ENCODE data around the gene CAMK4.
A peak's percentile ranks its signal among the peaks of the same experiment; 100 is the strongest.

The CAMK4 gene

DNA sequence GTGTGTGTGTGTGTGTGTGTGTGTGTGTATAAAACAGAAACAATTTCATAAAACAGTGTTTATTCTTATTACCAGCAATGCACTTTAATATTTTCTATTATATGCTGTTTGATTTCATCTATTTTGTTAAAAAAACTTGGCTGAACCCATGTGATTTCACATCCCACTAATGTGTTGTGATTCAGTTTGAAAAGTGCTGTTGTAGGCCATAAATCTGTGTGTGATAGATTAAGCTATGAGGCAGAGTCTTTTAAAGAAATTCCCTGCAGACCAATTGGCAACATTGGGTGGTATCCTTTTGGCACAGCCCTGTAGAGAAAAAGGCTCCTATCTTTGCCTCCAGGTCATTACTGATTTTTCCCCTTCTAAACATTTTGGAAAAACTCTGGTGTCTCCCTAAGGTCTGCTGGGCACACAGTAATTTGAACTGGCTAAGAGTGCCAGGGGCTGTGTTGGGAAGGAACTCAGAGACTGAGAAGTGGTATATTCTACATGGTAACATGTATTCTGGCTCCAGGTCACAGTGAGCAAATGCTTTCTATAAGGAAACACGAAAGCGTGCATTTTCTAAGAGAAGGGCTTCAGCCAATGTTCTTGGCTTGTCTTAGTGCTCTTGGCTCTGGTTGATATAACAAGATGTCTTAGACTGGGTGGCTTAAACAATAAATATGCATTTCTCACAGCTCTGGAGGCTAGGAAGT is 4.5 kb downstream of the CAMK4 start:
- DNase-seq (ENCODE audit: insufficient read length, low spot score) (no peak), FAIRE-seq (peak; percentile 75)
- TF ChIP-seq POLR2AphosphoS5 (IDR thresholded peaks at IDR 0.05; ENCODE audit: low read depth, low read length) (no peak), POU2F2 (IDR thresholded peaks at IDR 0.05; ENCODE audit: low read depth, low read length) (no peak), SPI1 (IDR thresholded peaks at IDR 0.05; ENCODE audit: low read depth, low read length) (no peak), POLR2A (IDR thresholded peaks at IDR 0.05; ENCODE audit: low read depth, low read length) (no peak), TAF1 (IDR thresholded peaks at IDR 0.05; ENCODE audit: low read depth, low read length) (no peak), PAX5 (IDR thresholded peaks at IDR 0.05; ENCODE audit: insufficient read depth, low read length, severe bottlenecking) (no peak)

- no peak for DNase-seq (ENCODE audit: insufficient read length, low spot score)
- peak; percentile 61 for FAIRE-seq
- TF ChIP-seq SPI1 (IDR thresholded peaks at IDR 0.05; ENCODE audit: low read depth, low read length), result peak; percentile 83
- no peak for TF ChIP-seq TAF1 (IDR thresholded peaks at IDR 0.05; ENCODE audit: low read depth, low read length)
- TF ChIP-seq POLR2A (IDR thresholded peaks at IDR 0.05; ENCODE audit: low read depth, low read length), result no peak
- TF ChIP-seq POU2F2 (IDR thresholded peaks at IDR 0.05; ENCODE audit: low read depth, low read length), result no peak
- no peak for TF ChIP-seq POLR2AphosphoS5 (IDR thresholded peaks at IDR 0.05; ENCODE audit: low read depth, low read length)
- no peak for TF ChIP-seq PAX5 (IDR thresholded peaks at IDR 0.05; ENCODE audit: insufficient read depth, low read length, severe bottlenecking)
These were observed 5.1 kb downstream of the CAMK4 start for GRCh38 chr5:111229221-111229835.

DNA sequence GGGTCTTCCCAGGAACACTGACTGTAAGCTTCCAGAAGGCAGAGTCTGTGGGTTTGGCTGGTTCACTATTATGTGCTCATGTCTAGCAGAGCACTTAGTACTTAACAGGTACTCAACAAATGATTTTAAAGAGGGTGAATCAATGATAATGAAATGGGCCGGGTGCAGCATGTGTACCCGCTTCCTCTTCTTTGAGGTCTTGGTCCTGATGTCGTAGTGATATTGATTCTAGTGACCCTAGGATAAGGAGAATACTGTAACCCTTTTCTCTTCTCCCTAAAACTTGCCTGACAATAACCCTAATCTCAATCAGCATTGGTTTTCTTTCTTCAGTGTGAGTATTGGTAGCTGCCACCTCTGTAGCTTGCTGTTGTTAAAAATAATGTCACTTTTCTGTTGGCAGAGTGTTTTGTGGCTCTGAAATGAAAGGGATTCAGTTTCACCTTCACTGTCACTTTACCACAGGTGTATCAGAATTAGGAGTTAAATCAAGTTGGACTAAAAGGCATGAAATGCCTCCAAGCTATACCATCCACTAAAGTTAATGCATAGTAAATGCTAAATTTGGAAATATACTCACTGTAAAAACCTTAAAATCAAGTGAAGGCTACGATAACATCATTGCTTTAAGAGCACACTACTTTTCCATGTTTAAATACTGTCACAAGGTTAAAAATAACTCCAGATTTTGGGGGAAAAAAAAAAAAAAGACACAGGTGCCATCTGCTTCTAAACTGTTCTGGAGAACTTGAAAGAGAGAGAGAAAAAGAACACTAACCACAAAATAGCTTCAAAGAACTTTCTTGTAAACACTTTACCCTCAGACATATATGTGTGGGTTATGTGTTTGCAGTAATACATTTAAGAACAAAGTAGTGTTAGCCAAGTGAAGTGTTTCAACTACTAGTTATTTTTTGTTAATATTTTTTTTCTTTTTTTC is 6.0 kb downstream of the CAMK4 start:
- DNase-seq (ENCODE audit: insufficient read length, low spot score), result no peak
- peak; percentile 91 for TF ChIP-seq SPI1 (IDR thresholded peaks at IDR 0.05; ENCODE audit: low read depth, low read length)
- no peak for TF ChIP-seq PAX5 (IDR thresholded peaks at IDR 0.05; ENCODE audit: insufficient read depth, low read length, severe bottlenecking)
- no peak for TF ChIP-seq TAF1 (IDR thresholded peaks at IDR 0.05; ENCODE audit: low read depth, low read length)
- peak; percentile 86 for FAIRE-seq

DNA sequence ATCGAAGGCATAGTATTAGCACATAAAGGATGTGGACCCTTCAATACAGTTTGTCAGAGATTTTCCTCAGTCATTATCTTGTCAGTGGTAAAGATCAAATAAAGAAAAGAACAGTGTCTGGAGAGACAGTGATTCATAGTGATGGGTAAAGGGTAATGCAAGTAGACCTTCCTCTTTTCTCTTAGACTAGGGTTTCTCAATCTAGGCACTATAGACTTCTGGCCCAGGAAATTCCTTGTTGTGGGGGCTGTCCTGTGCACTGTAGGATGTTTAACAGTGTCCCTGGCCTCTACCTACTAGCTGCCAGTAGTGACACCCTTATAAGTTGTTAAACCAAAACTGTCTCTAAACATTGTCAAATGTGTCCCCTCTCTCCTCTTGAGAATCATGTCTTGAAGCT is 6.9 kb downstream of the CAMK4 start:
- peak; percentile 81 for FAIRE-seq

DNA sequence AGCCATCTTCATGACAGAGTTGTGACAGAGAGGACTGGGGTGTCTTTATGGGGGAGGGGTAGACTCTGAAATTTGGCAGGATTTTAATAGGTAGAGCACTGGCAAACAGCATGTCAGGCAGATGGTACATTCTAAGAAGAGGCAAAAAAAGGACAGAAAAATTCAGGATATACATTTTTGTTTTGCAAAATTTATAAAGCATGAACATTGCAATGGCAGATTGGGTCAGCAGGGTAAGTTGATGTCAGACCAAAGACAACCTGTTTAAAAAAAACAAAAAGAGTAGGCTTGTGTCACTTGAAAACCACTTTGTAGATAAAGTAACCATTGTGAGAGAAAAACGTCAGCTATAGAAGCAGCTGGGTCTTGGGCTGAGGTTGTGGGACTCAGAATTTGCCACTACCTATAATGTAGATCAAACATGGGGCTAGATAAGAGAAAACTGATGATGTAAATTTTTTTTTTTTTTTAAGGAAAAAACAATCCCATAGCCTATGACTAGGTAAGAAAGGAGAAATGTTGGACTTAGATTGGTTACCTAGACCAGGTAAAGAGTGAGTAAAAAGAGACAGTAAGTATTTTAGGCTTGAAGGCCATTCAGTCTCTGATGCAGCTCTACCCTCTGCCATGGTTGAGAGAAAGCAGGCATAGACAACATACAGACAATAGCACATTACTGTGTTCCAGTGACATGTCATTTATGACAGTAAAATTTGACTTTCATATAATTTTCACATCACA is 8.3 kb downstream of the CAMK4 start:
- no peak for TF ChIP-seq PAX5 (IDR thresholded peaks at IDR 0.05; ENCODE audit: insufficient read depth, low read length, severe bottlenecking)
- no peak for DNase-seq (ENCODE audit: insufficient read length, low spot score)
- FAIRE-seq, result peak; percentile 71

More for the DNA sequence above, 6.9 kb downstream of the CAMK4 start:
- DNase-seq (ENCODE audit: insufficient read length, low spot score), result no peak
- TF ChIP-seq TAF1 (IDR thresholded peaks at IDR 0.05; ENCODE audit: low read depth, low read length), result no peak
- TF ChIP-seq SPI1 (IDR thresholded peaks at IDR 0.05; ENCODE audit: low read depth, low read length), result peak; percentile 39; the same call in 1 of the 2 replicates
- TF ChIP-seq POLR2AphosphoS5 (IDR thresholded peaks at IDR 0.05; ENCODE audit: low read depth, low read length), result no peak
- no peak for TF ChIP-seq POU2F2 (IDR thresholded peaks at IDR 0.05; ENCODE audit: low read depth, low read length)
- TF ChIP-seq POLR2A (IDR thresholded peaks at IDR 0.05; ENCODE audit: low read depth, low read length), result no peak
- TF ChIP-seq PAX5 (IDR thresholded peaks at IDR 0.05; ENCODE audit: insufficient read depth, low read length, severe bottlenecking), result no peak

DNA sequence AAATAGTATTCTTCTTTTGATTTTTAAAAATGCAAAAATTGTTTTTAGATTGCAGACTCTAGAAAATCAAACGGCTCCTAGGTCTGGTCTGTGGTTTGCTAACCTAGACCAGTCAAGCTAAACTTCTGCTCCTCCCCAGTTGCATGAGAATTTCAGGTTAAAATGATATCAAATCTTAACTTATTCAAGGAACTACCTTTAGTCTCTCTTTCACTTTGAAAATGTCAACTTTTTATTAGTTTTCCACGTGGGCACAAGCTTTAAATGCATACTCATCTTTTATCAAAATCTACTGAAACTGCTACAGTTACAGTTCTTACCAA is 8.8 kb downstream of the CAMK4 start:
- no peak for FAIRE-seq
- DNase-seq (ENCODE audit: insufficient read length, low spot score), result no peak
- TF ChIP-seq POLR2A (IDR thresholded peaks at IDR 0.05; ENCODE audit: low read depth, low read length) (no peak), TAF1 (IDR thresholded peaks at IDR 0.05; ENCODE audit: low read depth, low read length) (no peak), POU2F2 (IDR thresholded peaks at IDR 0.05; ENCODE audit: low read depth, low read length) (no peak), POLR2AphosphoS5 (IDR thresholded peaks at IDR 0.05; ENCODE audit: low read depth, low read length) (no peak), PAX5 (IDR thresholded peaks at IDR 0.05; ENCODE audit: insufficient read depth, low read length, severe bottlenecking) (no peak), SPI1 (IDR thresholded peaks at IDR 0.05; ENCODE audit: low read depth, low read length) (no peak)

DNA sequence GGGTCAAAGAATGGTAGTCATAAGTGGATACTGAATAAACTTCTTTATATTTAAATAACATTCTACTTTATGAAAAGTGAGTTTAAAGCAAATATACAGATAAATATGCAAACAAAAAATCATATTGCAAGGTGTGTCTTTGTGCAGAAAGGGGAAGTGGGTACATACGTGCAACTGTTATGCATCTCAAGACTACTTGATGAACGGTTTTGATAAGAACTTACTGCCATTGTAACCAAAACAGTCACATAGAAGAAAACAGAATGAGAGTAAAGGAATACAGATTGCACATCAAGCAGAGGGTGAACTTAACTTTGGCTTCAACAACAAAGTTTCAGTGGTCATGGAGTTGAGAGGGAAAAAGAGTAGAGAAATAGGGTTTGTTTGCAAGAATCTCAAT is 9.9 kb downstream of the CAMK4 start:
- FAIRE-seq, result peak; percentile 89
- TF ChIP-seq POLR2A (IDR thresholded peaks at IDR 0.05; ENCODE audit: low read depth, low read length), result no peak
- peak; percentile 98 for TF ChIP-seq SPI1 (IDR thresholded peaks at IDR 0.05; ENCODE audit: low read depth, low read length)
- DNase-seq (ENCODE audit: insufficient read length, low spot score), result no peak

GRCh38 chr5:111235635-111236034 is 11.5 kb downstream of the CAMK4 start:
- FAIRE-seq, result no peak
- no peak for DNase-seq (ENCODE audit: insufficient read length, low spot score)
- TF ChIP-seq TAF1 (IDR thresholded peaks at IDR 0.05; ENCODE audit: low read depth, low read length) (no peak), POLR2A (IDR thresholded peaks at IDR 0.05; ENCODE audit: low read depth, low read length) (no peak), POLR2AphosphoS5 (IDR thresholded peaks at IDR 0.05; ENCODE audit: low read depth, low read length) (no peak), SPI1 (IDR thresholded peaks at IDR 0.05; ENCODE audit: low read depth, low read length) (no peak), POU2F2 (IDR thresholded peaks at IDR 0.05; ENCODE audit: low read depth, low read length) (no peak), PAX5 (IDR thresholded peaks at IDR 0.05; ENCODE audit: insufficient read depth, low read length, severe bottlenecking) (no peak)

DNA sequence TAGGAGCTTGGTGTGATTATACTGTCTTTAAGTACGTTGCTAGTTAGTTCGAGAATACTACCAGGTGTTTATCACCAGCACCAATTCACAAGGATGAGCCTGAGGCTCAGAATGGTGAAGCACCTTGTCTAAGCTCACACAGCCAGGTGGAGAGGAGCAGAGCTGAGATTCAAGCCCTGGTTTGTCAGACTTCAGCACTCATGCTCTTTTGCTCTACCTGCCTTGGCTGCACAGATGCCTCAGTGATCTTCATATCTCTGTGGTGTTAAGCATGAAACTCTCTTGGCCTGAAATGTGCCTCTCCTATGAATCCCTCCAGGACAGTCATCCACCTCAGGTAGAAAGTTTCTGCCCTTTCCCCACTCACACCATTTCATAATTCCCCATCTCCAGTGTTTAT is 12.2 kb downstream of the CAMK4 start:
- DNase-seq (ENCODE audit: insufficient read length, low spot score) (no peak), FAIRE-seq (peak; percentile 81)
- TF ChIP-seq POLR2AphosphoS5 (IDR thresholded peaks at IDR 0.05; ENCODE audit: low read depth, low read length) (no peak), PAX5 (IDR thresholded peaks at IDR 0.05; ENCODE audit: insufficient read depth, low read length, severe bottlenecking) (no peak), POLR2A (IDR thresholded peaks at IDR 0.05; ENCODE audit: low read depth, low read length) (no peak), TAF1 (IDR thresholded peaks at IDR 0.05; ENCODE audit: low read depth, low read length) (no peak), SPI1 (IDR thresholded peaks at IDR 0.05; ENCODE audit: low read depth, low read length) (no peak), POU2F2 (IDR thresholded peaks at IDR 0.05; ENCODE audit: low read depth, low read length) (no peak)

All from GM12891 (cell line).